ENCODE results near the gene VPS35.

VPS35 gene

GRCh38 chr16:46714797-46715591 lies 26.0 kb upstream of the VPS35 start:
- FAIRE-seq = no peak
- no peak for DNase-seq (ENCODE audit: extremely low spot score, insufficient read length, low read depth)

- no peak for DNase-seq (ENCODE audit: extremely low spot score, insufficient read length, low read depth)
- FAIRE-seq = no peak
These were observed 24.7 kb upstream of the VPS35 start for GRCh38 chr16:46713634-46714033.

- no peak for DNase-seq (ENCODE audit: extremely low spot score, insufficient read length, low read depth)
- no peak for FAIRE-seq
These were observed 23.9 kb upstream of the VPS35 start for GRCh38 chr16:46712911-46713310.

DNA sequence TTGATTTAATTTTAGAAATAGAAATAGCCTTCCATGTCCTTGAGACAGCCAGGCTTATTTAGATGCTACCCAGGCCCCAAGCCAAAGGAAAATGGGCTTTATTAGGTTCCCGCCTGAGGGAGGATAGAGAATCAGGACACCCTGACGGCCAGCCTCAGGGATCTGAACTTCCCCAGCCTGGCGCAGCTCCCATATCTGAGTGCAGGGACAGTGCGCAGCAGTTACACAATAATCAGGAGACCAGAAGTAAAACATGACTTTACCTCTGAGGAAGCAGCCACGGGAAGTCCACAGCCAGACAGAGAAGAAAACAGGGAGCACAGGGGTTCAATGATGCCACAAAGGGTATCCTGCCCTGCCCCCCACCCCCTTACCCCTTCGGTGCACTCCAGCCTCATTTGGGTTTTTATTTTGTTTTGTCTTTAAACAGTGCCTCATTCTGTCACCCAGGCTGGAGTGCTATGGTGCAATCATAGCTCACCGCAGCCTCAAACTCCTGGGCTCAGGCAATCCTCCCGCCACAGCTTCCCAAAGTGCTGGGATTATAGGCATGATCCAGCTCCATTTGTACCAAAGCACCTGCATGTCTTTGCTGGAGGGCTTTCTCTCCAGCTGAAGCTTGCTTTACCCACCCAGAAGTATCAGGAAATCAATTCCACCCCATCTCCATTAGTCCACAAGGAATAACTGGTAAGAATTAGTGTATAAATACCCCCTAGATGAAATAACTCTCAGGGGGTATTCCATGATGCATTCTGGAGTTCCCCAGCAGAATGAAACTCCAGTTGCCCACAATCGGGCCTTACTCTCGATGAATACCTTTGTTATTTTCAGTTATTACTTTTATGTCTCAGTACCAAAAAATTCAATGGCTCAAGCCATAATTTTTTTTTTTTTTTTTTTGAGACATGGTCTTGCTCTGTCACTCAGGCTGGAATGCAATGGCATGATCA lies 22.4 kb upstream of the VPS35 start:
- DNase-seq (ENCODE audit: extremely low spot score, insufficient read length, low read depth) (no peak), FAIRE-seq (no peak)

GRCh38 chr16:46709469-46710005 lies 20.6 kb upstream of the VPS35 start:
- FAIRE-seq = no peak

DNA sequence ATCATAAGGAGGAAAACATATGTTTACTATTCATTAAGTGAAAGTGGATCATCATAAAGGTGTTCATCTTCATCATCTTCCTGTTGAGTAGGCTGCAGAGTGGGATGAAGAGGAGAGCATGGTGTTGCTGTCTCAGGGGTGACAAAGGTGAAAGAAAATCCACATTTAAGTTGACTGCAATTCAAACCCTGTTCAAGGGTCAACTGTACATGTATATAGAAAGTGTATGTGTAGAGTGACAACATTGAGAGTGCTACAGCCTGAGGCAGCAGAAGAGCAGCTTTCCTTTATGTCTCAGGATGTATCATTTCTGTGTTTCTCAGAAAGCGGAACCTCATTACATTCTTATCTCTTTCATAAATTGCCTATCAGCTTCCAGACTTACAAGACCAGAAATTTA lies 17.7 kb upstream of the VPS35 start:
- no peak for FAIRE-seq
- DNase-seq (ENCODE audit: extremely low spot score, insufficient read length, low read depth) = no peak

More at GRCh38 chr16:46709469-46710005, 20.6 kb upstream of the VPS35 start:
- no peak for DNase-seq (ENCODE audit: extremely low spot score, insufficient read length, low read depth)

- DNase-seq (ENCODE audit: extremely low spot score, insufficient read length, low read depth) (no peak), FAIRE-seq (no peak)
These were observed 13.1 kb upstream of the VPS35 start for GRCh38 chr16:46702030-46702429.

- FAIRE-seq (no peak), DNase-seq (ENCODE audit: extremely low spot score, insufficient read length, low read depth) (no peak)
These were observed 12.6 kb upstream of the VPS35 start for GRCh38 chr16:46701615-46702014.

DNA sequence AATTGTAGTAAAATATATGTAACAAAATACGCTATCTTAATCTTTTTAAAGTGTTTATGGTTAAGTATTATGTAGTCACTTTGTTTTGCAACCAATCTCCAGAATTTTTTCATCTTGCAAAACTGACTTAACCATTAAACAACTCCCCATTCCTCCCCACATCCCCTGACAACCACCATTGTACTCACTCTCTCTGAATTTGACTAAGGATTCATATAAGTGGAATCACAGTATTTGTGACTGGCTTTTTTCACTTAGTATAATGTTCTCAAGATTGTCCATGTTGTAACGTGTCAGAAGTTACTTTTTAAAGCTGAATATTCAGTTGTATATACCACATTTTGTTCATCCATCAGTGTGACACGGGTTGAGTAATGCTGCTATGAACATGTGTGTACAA lies 11.1 kb upstream of the VPS35 start:
- no peak for DNase-seq (ENCODE audit: extremely low spot score, insufficient read length, low read depth)
- FAIRE-seq = no peak

DNA sequence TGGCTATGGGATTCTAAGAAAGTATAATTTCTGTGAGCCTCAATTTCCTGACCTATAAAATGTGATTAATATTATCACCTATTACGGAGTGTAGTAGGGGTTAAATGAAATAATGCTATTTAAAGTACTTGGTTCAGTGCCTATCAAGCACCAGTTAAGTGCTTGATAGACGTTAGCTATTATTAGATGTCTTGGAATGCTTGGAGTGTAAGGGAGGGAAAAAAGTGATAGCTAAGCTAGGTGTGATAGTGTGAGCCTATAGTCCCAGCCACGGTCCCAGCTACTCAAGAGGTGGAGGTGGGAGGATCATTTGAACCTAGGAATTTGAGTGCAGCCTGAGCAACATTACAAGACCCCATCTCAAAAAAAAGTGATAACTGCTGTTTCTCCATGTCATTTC lies 8.0 kb upstream of the VPS35 start:
- FAIRE-seq (no peak), DNase-seq (ENCODE audit: extremely low spot score, insufficient read length, low read depth) (no peak)

- DNase-seq (ENCODE audit: extremely low spot score, insufficient read length, low read depth) (no peak), FAIRE-seq (no peak)
These were observed 7.0 kb upstream of the VPS35 start for GRCh38 chr16:46695937-46696336.

- no peak for DNase-seq (ENCODE audit: extremely low spot score, insufficient read length, low read depth)
- no peak for FAIRE-seq
These were observed 4.6 kb upstream of the VPS35 start for GRCh38 chr16:46693598-46693997.

- DNase-seq (ENCODE audit: extremely low spot score, insufficient read length, low read depth) = no peak
- FAIRE-seq = no peak
These were observed 2.7 kb upstream of the VPS35 start for GRCh38 chr16:46691726-46692125.

DNA sequence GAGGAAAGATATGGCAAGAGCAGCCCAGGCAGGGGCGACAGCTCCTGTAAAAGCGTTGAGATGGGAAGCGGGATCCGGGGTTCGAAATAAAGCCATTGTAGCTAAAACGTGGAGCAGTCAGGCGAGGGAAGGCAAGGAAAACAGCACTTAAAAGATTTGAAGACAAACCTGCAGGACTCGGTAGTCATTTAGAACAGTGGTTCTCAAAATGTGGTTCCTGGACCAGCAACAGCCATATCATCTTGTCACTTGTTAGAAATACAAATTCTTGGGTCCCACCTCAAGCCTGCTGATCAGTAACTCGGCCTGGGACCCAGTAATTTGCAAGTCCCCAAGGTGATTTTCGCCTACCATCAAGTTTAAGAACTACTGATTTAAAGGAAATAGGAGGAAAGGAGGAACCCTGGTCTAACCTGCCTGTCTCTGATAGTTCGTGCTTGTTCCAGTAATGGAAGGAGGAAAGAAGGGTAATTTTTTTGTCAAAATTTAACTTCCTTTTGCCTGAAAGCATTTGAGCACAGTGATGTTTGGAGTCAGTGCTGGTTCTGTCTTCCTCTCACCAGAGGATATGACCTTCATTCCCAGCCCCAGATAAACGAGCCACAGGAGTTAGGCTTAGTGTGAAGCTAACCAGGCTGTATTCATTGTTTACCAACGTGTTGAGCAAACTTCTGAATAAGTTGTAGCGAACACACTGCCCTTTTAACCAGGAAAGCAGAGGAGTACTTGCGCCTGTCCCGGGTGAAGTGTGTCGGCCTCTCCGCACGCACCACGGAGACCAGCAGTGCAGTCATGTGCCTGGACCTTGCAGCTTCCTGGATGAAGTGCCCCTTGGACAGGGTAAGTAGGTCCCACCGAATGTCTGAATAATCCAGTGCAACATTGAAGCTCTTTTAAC lies 1.6 kb upstream of the VPS35 start:
- FAIRE-seq = no peak
- DNase-seq (ENCODE audit: extremely low spot score, insufficient read length, low read depth) = no peak

DNA sequence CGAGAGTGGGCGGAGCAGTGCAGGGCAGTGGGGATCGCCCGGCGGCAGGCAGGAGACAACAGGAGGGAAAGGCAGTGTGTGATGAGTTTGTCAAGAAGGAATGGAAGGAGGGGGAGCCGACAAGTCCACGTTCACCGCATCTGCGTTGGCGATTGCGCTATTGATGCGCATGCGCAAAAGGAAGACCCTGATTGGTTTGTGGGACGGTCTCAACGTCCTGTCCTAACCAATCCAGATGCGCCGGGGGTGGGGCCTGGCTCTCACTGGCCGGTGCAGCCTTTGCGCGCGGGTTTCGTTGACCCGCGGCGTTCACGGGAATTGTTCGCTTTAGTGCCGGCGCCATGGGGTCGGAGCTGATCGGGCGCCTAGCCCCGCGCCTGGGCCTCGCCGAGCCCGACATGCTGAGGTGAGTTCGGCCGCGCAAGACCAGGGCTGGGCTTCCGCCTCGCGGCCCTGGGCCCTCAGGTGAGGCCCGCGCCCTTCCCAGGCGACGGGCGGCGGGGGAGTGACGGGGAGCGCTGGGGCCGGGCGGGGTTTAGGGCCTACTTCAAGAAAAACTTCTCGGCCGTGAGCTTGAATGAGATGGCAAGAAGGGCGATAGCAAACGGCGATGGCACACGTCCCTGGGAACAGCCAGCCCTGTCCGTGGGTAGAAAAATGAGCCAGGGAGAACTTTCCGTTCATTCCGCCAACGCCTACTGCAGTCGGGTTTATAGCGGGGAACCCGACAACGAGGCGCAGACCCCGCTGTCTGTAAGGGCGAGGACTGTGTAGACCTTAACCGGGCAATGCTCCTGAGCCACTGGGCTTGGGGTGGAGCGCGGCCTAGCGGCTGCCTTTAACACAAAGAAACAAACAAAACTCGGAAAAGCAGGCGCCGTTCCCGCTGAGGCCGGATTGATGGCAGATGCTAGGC lies 645 bp upstream of the VPS35 start, which contains the start of gene ORC6:
TSS of gene ORC6 (plus strand) at position 295 of the 916 bp plus-strand sequence. CDS start at position 342, 47 bp downstream.
- DNase-seq (ENCODE audit: extremely low spot score, insufficient read length, low read depth) (peak; percentile 84), FAIRE-seq (no peak)

DNA sequence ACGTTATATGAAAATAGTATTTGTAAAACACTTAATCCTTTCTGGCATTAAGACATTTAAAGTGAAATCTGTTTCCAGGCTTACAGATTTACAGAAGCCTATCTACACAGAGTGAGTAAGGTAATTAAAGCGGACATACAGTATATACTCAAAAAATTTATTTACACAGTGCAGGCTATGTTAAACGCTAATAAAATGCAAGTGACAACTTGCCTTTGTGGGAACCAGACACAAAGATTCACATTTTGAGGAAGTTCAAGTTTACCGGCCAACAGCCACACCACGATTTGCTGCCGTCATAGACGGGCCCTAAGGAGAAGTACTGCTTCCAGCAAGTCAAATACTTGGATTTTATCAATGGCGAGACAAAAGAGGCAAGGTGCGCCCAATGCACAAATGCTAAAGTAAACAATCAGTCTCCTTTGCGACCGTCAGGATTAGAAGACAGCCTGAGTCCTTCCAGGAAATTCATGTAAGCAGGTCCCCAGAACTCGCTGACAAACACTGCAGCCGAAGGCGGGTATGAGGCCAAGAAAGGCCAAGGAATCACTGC lies 801 bp downstream of the VPS35 start:
- FAIRE-seq (peak; percentile 5), DNase-seq (ENCODE audit: extremely low spot score, insufficient read length, low read depth) (no peak)

- no peak for DNase-seq (ENCODE audit: extremely low spot score, insufficient read length, low read depth)
- FAIRE-seq = no peak
These were observed 1.5 kb downstream of the VPS35 start for GRCh38 chr16:46687486-46687885.

- FAIRE-seq (no peak), DNase-seq (ENCODE audit: extremely low spot score, insufficient read length, low read depth) (no peak)
These were observed 2.0 kb downstream of the VPS35 start for GRCh38 chr16:46686815-46687473.
